Activated CD8-positive, alpha-beta memory T cell treated with anti-CD3 and anti-CD28 coated beads, Interleukin-2, amount 50 U/mL, for 1 hour (primary cell): ENCODE data around the gene DNAJB13.

Experiments
- DNase-seq: peaks from one replicate; pipeline ENCODE4 v3.0.0-alpha.2; 2020; ENCODE audit errors: extremely low read depth

The DNAJB13 gene

DNA sequence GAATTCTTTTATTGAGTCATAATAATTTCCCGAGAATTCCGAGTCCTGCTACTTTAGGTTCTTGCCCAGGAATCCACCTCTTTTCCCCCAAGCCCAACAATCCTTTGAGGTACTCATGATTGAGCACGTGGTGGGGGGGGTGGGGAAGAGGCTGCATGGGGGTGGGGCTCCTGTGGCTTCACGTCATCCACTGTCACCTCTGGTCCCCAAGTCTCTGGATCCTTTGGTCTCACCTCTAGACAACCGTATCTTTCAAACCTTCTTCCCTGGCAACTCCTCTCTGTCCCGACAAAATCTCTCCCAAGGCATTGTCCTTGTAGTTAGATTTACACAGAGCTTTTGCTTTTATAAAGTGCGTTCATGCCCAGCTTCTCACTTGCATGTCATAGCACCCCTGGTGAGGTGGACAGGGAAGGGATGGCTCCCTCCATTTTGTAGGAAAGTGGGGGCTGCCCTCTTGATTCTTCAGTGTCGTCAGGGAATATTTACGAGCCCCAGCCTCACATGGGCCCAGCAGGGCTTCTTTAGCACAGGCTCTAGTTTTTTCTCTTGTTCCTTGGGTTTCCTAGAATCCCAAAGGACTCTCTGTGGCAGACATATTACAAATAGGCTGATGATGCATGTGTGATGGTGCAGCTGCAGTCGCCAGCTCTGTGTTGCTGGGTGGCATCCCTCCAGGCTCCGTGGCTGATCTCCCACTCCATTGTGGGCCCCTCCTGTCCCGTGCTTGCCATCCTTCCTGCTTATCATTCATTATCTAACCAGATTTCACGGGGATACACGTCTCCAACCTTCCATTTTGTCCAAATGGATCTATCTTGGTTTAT is 49.7 kb downstream of the DNAJB13 start:
- no peak for DNase-seq

DNA sequence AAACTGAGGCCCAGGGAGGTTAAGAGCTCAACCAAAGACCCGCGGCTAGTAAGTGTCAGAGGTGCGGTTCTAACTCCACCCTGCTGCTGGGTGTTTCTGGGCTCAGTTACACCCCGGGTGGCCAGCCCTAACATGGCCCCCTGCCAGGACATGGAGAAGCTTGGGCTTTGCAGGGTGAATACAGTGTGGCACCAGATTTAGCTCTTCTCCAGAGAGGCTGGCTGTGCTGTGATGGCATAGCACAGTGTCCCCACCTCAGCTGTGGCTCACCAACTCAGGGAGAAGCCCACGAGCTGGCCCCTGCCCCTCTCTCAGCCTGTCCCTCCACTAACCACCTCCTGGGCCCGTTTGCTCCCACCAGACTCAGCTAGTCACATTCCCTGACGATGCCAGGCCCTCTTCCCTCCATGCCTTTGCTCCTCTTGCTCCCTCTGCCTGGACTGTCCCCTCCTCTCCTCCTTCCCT is 51.0 kb downstream of the DNAJB13 start:
- no peak for DNase-seq

GRCh38 chr11:74002832-74003231 is 52.0 kb downstream of the DNAJB13 start:
- no peak for DNase-seq

- DNase-seq: no peak
Observed at GRCh38 chr11:74004046-74004695, 53.3 kb downstream of the DNAJB13 start.

DNA sequence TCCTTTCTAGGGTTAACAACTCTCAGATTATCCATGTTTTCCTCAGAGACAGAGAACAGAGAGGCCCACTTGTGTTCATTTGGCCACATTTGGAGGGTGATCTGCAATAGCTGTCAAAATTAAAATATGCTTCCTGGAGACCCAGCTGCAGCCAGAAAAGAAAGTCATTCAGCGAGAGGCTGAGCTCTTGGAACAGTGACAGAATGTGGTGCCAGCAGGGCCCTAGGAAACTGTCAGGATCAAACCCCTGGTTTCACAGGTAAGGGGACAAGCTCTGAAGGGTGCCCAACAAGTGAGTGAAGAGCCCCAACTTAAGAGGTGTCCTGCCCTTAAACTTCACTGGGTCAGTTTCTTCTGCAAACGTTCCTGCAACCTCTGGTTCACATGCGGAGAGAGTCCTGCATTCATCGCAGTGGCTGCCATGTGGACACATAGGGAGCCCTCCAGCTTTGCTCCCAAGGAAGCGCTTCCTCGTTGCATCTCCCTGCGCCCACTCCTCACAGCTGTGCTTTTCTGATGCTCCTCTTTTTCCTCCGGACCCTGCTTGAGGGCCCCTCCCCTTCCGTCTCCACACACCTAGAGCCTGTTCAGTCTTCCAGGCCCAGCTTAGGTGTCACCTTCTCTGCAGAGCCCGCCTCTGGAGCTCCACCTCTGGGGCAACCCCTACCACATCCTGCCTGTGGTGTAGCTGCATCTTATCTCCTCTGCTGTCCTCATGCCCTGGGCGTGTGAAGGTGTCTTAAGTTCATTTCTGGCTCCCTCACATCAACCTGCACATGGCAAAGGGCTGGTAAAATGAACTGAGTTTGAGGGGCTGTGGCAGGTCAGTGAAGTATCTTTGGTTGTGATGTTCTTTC is 54.2 kb downstream of the DNAJB13 start:
- peak; percentile 79 for DNase-seq

- DNase-seq: no peak
Observed at GRCh38 chr11:74005721-74006517, 55.1 kb downstream of the DNAJB13 start.

DNA sequence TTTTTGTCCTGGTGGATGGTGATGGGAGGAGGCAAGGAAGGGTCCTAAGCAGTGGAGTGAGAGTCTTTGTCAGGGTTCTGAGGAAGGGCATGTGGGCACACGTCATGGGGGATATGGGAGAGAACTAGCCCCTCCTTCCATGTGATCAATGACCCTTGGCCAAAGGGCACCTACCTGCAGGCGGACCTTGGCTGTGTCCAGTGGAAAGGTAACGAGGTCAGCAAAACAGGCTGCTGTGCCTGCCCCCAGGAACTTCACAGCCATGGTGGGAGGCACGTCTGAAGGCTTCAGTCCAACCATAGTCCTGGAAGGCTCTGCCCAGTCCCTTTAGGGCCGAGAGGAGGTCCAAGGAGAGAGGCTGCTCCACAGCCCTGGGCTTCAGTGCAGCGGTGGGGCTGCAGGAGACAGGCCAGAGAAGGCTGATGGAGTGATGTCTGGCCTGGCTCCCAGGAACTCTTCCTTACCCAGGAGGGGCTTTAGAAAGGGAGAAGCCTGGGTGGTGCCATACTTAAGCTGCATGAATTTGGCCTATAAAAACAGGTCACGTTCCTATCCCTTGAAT is 56.0 kb downstream of the DNAJB13 start:
- no peak for DNase-seq

- no peak for DNase-seq
Observed at GRCh38 chr11:74007691-74008372, 57.0 kb downstream of the DNAJB13 start.

- no peak for DNase-seq
Observed at GRCh38 chr11:74008373-74009229, 57.8 kb downstream of the DNAJB13 start, which contains the start of gene UCP3. UCP3 (minus strand) TSS chr11:74009085; CDS start chr11:74007042, 2,043 bp downstream.

- no peak for DNase-seq
Observed at GRCh38 chr11:74009230-74009547, 58.4 kb downstream of the DNAJB13 start.

DNA sequence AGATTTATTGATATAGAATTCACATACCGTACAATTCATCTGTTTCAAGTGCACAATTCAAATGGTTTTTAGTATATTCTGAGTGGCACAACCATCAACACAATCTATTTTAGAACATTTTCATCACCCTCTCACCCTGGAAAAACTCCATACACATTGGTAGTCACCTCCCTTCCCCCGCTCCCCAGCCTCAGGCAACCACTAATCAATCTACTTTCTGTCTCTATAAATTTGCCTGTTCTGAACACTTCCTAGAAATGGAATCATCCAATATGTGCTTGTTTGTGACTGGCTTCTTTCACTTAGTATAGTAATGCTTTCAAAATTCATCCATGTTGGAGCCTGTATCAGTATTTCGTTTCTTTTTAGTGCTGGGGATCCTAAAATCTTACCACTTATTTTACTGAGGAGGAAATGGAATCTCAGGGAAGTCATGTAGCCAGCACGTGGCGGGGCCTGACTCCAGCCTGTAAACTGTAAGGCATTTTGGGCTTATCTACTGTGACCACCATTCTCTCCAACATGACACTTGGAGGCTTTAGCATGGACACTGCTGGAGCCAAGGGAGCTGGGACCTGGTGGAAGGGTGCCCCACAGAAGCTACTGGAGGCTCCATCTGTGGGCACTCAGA is 59.0 kb downstream of the DNAJB13 start:
- DNase-seq: no peak

- no peak for DNase-seq
Observed at GRCh38 chr11:74010306-74011300, 59.8 kb downstream of the DNAJB13 start.

DNA sequence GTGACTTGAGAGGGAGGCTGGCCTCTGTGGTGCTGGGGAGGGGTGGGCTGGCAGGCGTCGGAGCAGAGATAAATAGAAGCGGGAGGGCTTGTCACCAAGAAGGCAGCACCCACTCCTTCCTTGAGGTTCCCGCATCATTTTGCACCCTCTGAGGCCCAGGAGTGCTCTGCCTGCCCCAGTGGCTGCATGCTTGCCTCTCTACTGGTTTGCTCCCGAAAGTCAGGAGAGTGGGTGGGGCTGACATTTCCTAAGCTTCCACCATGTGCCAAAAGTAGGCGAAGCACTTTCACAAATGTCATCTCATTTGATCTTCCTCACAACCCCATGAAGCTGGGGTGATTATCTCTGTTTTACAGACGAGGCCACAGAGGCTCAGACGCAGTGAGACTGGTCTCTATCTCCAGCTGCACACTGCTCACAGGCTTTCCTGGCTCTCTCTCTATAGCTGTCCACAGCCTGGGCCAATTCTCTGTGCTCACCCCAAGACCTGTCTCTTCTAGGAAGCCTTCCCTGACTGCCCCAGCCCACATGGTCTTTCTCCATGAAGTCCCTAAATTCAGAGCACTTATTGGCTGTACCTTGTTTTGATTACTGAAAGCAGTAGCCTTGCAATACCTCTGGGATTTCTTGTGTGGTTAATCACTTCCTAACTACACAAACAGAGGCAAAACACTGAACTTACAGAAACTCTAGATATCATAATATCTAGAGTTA is 60.7 kb downstream of the DNAJB13 start:
- no peak for DNase-seq

GRCh38 chr11:74012074-74012809 is 61.4 kb downstream of the DNAJB13 start:
- DNase-seq: no peak

- DNase-seq: no peak
Observed at GRCh38 chr11:74013141-74013540, 62.3 kb downstream of the DNAJB13 start.

DNA sequence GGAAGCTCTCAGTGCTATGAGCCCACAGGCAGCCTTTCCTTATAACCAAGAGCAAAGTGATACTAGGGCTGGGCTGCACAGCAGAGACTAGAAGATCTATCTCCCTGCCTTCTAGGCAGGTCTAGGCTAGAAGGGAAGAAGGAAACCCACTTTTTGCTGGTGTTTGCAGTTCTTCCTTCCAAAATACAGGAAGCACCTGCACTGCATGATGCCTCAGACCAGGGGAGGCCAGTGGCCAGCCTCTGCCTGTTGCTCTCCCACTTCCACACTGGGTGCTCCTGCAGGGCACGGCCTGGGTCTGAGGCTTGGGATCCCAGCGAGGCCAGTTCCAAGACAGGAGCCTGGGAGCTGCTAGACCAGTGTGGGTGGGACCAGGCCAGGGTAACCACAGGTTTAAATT is 64.1 kb downstream of the DNAJB13 start:
- DNase-seq: no peak
